ENCODE measurements around the gene ARSK. TPM values are rescaled to one million over a fixed set of nuclear protein-coding genes. Genes with fewer than 3 reads are reported as not detected.

ARSK gene
- total RNA-seq, 4 donors from 2014 or later: 4.1 to 28.2 (median 12.9) TPM

- DNase-seq: no peak
Measured at GRCh38 chr5:95617057-95617456, 62.2 kb downstream of the ARSK start.

GRCh38 chr5:95619096-95619495, 64.2 kb downstream of the ARSK start:
- TF ChIP-seq, protein P1, sequence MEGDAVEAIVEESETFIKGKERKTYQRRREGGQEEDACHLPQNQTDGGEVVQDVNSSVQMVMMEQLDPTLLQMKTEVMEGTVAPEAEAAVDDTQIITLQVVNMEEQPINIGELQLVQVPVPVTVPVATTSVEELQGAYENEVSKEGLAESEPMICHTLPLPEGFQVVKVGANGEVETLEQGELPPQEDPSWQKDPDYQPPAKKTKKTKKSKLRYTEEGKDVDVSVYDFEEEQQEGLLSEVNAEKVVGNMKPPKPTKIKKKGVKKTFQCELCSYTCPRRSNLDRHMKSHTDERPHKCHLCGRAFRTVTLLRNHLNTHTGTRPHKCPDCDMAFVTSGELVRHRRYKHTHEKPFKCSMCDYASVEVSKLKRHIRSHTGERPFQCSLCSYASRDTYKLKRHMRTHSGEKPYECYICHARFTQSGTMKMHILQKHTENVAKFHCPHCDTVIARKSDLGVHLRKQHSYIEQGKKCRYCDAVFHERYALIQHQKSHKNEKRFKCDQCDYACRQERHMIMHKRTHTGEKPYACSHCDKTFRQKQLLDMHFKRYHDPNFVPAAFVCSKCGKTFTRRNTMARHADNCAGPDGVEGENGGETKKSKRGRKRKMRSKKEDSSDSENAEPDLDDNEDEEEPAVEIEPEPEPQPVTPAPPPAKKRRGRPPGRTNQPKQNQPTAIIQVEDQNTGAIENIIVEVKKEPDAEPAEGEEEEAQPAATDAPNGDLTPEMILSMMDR (IDR thresholded peaks at IDR 0.05): no peak
- TF ChIP-seq POLR2A (IDR thresholded peaks at IDR 0.05): no peak
- intact Hi-C loops (cut with DNase I; ENCODE audit: low total_unique reads): no loop called here
- Histone ChIP-seq H3K27me3 (no peaks in the 10 kb centered on the region), H3K36me3 (no peaks in the 10 kb centered on the region), H3K4me1 (peaks cover 0 to 5% of the 10 kb centered on the region in 2 donors), H3K9me3 (no peaks in the 10 kb centered on the region), H3K27ac (no peak overlapping the region), H3K4me3 (no peak overlapping the region)
- DNase-seq: no peak

More at GRCh38 chr5:95617057-95617456, 62.2 kb downstream of the ARSK start:
- Histone ChIP-seq H3K27ac (no peak overlapping the region), H3K4me1 (peaks cover 0 to 5% of the 10 kb centered on the region in 2 donors), H3K4me3 (no peak overlapping the region), H3K27me3 (no peaks in the 10 kb centered on the region), H3K9me3 (no peaks in the 10 kb centered on the region), H3K36me3 (no peaks in the 10 kb centered on the region)
- intact Hi-C loops (cut with DNase I; ENCODE audit: low total_unique reads): no loop called here
- TF ChIP-seq, protein P1 (IDR thresholded peaks at IDR 0.05): no peak
- TF ChIP-seq POLR2A (IDR thresholded peaks at IDR 0.05): no peak

DNA sequence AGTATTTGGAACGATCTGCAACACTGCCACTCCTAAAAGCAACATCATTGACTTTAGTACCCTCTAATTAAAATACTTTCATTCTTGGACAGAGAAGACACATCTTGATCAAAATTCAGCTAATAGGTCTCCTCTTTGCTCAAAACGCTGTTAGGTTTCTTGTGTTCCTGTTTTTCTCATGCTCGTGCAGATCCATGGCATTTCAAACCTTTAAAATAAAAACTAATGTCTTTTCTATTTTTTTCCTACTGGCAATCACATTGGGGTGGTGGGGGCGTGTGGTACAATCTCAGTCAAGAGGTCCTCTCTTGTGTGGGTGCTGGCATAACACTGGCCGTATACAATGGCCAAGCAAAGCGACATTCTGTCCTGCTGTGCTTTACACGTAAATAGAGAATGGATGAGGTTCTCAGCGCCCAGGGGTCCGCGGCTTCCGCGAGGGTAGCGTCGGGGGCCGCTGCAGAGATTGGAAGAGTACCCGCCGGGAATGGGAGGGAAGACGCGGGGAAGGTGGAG, 64.7 kb downstream of the ARSK start:
- H3K4me3 ChIP-seq: peak overlapping the region; percentile 30 to 43
- no peak overlapping the region for H3K27ac ChIP-seq
- H3K36me3 ChIP-seq: no peaks in the 10 kb centered on the region
- H3K27me3 ChIP-seq: no peaks in the 10 kb centered on the region
- no peaks in the 10 kb centered on the region for H3K9me3 ChIP-seq
- peaks cover 0 to 5% of the 10 kb centered on the region in 2 donors for H3K4me1 ChIP-seq
- intact Hi-C loops (cut with DNase I; ENCODE audit: low total_unique reads): no loop called here
- no peak for DNase-seq
- no peak for TF ChIP-seq POLR2A (IDR thresholded peaks at IDR 0.05)

DNA sequence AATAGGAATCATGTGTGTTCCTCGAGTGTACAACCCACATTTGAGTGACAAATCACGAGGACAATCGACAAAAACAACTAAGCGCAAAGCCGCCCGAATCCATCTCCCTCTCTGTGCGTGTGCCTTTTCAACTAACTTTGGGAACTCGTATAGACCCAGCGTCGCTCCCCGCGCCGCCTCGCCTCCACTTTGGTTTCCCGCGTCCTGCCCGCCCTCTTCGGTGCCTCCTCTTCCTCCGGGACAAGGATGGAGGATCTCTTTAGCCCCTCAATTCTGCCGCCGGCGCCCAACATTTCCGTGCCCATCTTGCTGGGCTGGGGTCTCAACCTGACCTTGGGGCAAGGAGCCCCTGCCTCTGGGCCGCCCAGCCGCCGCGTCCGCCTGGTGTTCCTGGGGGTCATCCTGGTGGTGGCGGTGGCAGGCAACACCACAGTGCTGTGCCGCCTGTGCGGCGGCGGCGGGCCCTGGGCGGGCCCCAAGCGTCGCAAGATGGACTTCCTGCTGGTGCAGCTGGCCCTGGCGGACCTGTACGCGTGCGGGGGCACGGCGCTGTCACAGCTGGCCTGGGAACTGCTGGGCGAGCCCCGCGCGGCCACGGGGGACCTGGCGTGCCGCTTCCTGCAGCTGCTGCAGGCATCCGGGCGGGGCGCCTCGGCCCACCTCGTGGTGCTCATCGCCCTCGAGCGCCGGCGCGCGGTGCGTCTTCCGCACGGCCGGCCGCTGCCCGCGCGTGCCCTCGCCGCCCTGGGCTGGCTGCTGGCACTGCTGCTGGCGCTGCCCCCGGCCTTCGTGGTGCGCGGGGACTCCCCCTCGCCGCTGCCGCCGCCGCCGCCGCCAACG, 65.3 kb downstream of the ARSK start, which contains the start of gene GPR150:
GPR150 (plus strand) TSS at position 58 of the 840 bp plus-strand sequence; CDS start at position 247, 189 bp downstream.
- Histone ChIP-seq H3K4me1 (peaks cover 0 to 5% of the 10 kb centered on the region in 2 donors), H3K27ac (no peak within 1 kb of the TSS), H3K9me3 (no peaks in the 10 kb centered on the region), H3K4me3 (peak within 1 kb of the TSS; percentile 30 to 43), H3K36me3 (no peaks in the 10 kb centered on the region), H3K27me3 (no peaks in the 10 kb centered on the region)
- peak in 1 of 2 donors; percentile 28 for DNase-seq
- TF ChIP-seq, protein P1 (IDR thresholded peaks at IDR 0.05): no peak
- TF ChIP-seq POLR2A (IDR thresholded peaks at IDR 0.05): no peak
- intact Hi-C loops (cut with DNase I; ENCODE audit: low total_unique reads): no loop called here

GRCh38 chr5:95620870-95621838, 66.3 kb downstream of the ARSK start:
- no peak for TF ChIP-seq POLR2A (IDR thresholded peaks at IDR 0.05)
- TF ChIP-seq, protein P1 (IDR thresholded peaks at IDR 0.05): no peak
- peak overlapping the region; percentile 30 to 43 for H3K4me3 ChIP-seq
- peaks cover 0 to 5% of the 10 kb centered on the region in 2 donors for H3K4me1 ChIP-seq
- no peaks in the 10 kb centered on the region for H3K36me3 ChIP-seq
- intact Hi-C loops (cut with DNase I; ENCODE audit: low total_unique reads): no loop called here
- peak in 1 of 2 donors; percentile 17 for DNase-seq
- no peaks in the 10 kb centered on the region for H3K27me3 ChIP-seq
- no peaks in the 10 kb centered on the region for H3K9me3 ChIP-seq
- H3K27ac ChIP-seq: no peak overlapping the region

All from uterus (tissue), 4 donors.